SK-N-MC (cell line): ENCODE results near the gene AMZ1.

Experiments
- EZH2 ChIP-seq: fragments of 200-600 bp; sonication (generic); IDR thresholded peaks from one replicate; pipeline ENCODE4 v1.6.1; 2017; ENCODE audit warnings: antibody characterized with exemption
- FOXP2 ChIP-seq: optimal IDR thresholded peaks from 2 replicates; pipeline ENCODE3; 2011; ENCODE audit warnings: mild to moderate bottlenecking, moderate library complexity; ENCODE audit not compliant: insufficient read depth; ENCODE audit errors: extremely low read length, control extremely low read depth
- POLR2AphosphoS5 ChIP-seq: IDR thresholded peaks from 2 replicates; pipeline ENCODE4 v1.6.1; 2012; ENCODE audit warnings: mild to moderate bottlenecking, low read depth, low read length, borderline replicate concordance

GRCh38 chr7:2701424-2701823 lies 13.4 kb downstream of the AMZ1 start:
- TF ChIP-seq EZH2, result no peak
- no peak for TF ChIP-seq POLR2AphosphoS5
- TF ChIP-seq FOXP2, result no peak
